ENCODE data around the gene PBX4.

PBX4 gene

DNA sequence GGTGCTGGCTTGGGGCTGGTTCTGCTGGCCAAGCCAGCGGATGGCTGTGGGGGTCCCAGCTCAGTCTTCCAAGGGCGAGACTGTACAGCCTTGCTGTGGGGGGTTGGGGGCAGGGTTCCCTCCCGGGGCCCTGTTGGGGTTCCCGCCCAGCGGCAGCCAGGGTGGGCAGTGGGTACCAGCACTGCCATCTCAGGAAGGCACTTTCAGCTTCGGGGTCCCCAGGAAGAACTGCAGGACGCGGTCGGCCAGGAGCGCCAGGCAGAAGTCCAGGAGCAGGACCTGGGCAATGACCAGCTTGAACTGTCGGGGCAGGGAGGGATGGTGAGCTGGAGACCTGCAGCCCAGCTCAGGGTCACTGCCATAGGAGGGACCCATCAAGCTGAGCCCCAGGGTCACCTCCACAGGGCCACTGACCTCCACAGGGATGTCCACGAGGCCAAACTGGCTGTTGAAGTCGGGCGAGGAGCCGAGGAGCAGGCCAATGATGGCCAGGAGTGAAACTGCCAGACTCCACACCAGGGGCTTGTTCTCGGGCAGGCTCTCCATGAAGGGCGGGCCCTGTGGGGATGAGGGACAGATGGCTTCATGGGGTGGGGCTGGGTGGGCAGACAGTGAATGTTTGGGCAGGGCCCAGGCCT, 26.9 kb upstream of the PBX4 start:
- no peaks in the 10 kb centered on the region for H3K4me1 ChIP-seq (ENCODE audit: low read depth, poor library complexity, severe bottlenecking)
- H2AFZ ChIP-seq (ENCODE audit: low read depth) = no peak overlapping the region
- no peak overlapping the region for H3K4me3 ChIP-seq (IDR thresholded peaks at IDR 0.05; ENCODE audit: insufficient read depth, low read depth, low read length)
- no peaks in the 10 kb centered on the region for H3K27me3 ChIP-seq (ENCODE audit: insufficient read depth, low read depth)
- H3K9ac ChIP-seq = no peak overlapping the region
- H3K79me2 ChIP-seq (ENCODE audit: insufficient read depth, low read depth) = no peaks in the 10 kb centered on the region
- no peak overlapping the region for H3K4me2 ChIP-seq
- H3K36me3 ChIP-seq (ENCODE audit: insufficient read depth) = no peaks in the 10 kb centered on the region
- no peaks in the 10 kb centered on the region for H4K20me1 ChIP-seq (ENCODE audit: insufficient read depth)
- no peak overlapping the region for H3K27ac ChIP-seq
- TF ChIP-seq, protein P1, sequence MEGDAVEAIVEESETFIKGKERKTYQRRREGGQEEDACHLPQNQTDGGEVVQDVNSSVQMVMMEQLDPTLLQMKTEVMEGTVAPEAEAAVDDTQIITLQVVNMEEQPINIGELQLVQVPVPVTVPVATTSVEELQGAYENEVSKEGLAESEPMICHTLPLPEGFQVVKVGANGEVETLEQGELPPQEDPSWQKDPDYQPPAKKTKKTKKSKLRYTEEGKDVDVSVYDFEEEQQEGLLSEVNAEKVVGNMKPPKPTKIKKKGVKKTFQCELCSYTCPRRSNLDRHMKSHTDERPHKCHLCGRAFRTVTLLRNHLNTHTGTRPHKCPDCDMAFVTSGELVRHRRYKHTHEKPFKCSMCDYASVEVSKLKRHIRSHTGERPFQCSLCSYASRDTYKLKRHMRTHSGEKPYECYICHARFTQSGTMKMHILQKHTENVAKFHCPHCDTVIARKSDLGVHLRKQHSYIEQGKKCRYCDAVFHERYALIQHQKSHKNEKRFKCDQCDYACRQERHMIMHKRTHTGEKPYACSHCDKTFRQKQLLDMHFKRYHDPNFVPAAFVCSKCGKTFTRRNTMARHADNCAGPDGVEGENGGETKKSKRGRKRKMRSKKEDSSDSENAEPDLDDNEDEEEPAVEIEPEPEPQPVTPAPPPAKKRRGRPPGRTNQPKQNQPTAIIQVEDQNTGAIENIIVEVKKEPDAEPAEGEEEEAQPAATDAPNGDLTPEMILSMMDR (conservative IDR thresholded peaks at IDR 0.05; ENCODE audit: low read depth, low read length) = no peak

DNA sequence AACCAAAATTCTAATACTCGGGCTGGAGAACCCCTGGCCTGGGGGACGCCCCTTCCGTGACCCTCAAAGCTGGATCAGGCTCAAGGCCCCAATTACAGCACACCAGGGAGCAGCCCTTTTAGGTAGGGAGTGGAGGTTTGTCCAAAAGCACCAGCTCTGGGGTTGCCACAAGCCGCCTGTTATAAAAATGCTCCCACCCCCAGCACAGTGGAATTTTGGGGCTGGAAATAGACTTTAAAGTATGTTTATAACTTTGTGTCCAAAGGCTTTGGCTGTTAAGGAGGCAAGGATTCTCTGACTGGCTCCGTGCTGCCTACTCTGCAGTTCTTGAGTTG, 25.5 kb upstream of the PBX4 start:
- TF ChIP-seq, protein P1 (conservative IDR thresholded peaks at IDR 0.05; ENCODE audit: low read depth, low read length) = peak; percentile 46; the same call in 1 of the 2 replicates
- H3K4me2 ChIP-seq = peak overlapping the region; percentile 68; the same call in 1 of the 2 replicates
- no peaks in the 10 kb centered on the region for H3K36me3 ChIP-seq (ENCODE audit: insufficient read depth)
- H2AFZ ChIP-seq (ENCODE audit: low read depth) = no peak overlapping the region
- no peak overlapping the region for H3K4me3 ChIP-seq (IDR thresholded peaks at IDR 0.05; ENCODE audit: insufficient read depth, low read depth, low read length)
- H3K79me2 ChIP-seq (ENCODE audit: insufficient read depth, low read depth) = no peaks in the 10 kb centered on the region
- H3K27me3 ChIP-seq (ENCODE audit: insufficient read depth, low read depth) = no peaks in the 10 kb centered on the region
- H3K27ac ChIP-seq = peak overlapping the region; percentile 56; the same call in 1 of the 2 replicates
- peak overlapping the region; percentile 33; the same call in 1 of the 2 replicates for H3K9ac ChIP-seq
- H3K4me1 ChIP-seq (ENCODE audit: low read depth, poor library complexity, severe bottlenecking) = no peaks in the 10 kb centered on the region
- H4K20me1 ChIP-seq (ENCODE audit: insufficient read depth) = no peaks in the 10 kb centered on the region

DNA sequence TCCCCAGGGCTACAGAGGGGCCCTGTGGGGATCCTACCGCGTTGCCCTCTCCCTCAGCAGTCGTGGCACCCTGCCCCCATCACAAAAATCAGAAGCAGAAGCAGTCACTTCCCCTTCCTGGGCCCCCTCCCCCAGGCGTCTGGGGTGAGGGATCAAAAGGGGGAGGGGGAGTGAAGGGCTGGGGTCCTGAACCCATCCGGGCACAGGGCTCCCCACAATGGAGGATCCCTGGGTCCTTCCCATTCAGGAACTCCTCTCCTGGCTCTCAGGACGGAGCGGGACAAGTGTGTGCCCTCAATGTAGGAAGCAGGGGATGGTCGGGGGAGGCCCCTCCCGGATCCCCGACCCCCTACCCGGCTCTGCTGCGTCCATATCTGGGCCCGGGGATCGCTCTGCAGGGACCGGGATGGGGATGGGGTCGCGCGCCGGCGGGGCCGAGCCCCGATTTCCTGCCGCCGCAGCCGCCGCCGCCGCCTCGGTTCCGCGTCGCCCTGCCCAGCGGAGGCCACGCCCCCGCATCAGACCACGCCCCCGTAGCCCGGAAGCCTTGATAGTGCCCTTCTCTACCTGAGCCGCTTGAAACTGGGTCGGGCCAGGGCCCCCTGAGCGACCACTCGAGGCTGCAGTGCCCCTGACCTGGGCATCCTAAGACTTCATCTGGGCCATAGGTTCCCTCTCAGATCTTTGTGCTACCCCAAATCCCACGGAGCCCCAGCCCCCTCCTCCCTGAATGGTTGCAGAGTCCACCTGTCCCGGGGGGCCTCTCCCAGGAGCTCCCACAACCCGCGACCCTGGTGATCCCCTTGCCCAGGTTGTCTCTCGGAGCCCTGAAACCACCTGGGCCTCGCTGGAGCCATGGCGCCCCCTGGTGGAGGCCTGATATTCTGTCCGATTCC, 24.9 kb upstream of the PBX4 start, which contains the start of gene GMIP:
GMIP (minus strand) TSS at position 500 of the 896 bp plus-strand sequence; CDS start at position 372, 128 bp downstream.
- H3K27me3 ChIP-seq (ENCODE audit: insufficient read depth, low read depth) = no peaks in the 10 kb centered on the region
- H2AFZ ChIP-seq (ENCODE audit: low read depth) = peak within 1 kb of the TSS; percentile 62; the same call in 1 of the 2 replicates
- peak within 1 kb of the TSS; percentile 56 for H3K27ac ChIP-seq
- H3K4me2 ChIP-seq = peak within 1 kb of the TSS; percentile 68; the same call in 1 of the 2 replicates
- no peak within 1 kb of the TSS for H3K4me3 ChIP-seq (IDR thresholded peaks at IDR 0.05; ENCODE audit: insufficient read depth, low read depth, low read length)
- TF ChIP-seq, protein P1 (conservative IDR thresholded peaks at IDR 0.05; ENCODE audit: low read depth, low read length) = peak; percentile 86
- no peaks in the 10 kb centered on the region for H3K4me1 ChIP-seq (ENCODE audit: low read depth, poor library complexity, severe bottlenecking)
- H3K36me3 ChIP-seq (ENCODE audit: insufficient read depth) = no peaks in the 10 kb centered on the region
- H4K20me1 ChIP-seq (ENCODE audit: insufficient read depth) = no peaks in the 10 kb centered on the region
- H3K9ac ChIP-seq = peak within 1 kb of the TSS; percentile 33; the same call in 1 of the 2 replicates
- no peaks in the 10 kb centered on the region for H3K79me2 ChIP-seq (ENCODE audit: insufficient read depth, low read depth)

DNA sequence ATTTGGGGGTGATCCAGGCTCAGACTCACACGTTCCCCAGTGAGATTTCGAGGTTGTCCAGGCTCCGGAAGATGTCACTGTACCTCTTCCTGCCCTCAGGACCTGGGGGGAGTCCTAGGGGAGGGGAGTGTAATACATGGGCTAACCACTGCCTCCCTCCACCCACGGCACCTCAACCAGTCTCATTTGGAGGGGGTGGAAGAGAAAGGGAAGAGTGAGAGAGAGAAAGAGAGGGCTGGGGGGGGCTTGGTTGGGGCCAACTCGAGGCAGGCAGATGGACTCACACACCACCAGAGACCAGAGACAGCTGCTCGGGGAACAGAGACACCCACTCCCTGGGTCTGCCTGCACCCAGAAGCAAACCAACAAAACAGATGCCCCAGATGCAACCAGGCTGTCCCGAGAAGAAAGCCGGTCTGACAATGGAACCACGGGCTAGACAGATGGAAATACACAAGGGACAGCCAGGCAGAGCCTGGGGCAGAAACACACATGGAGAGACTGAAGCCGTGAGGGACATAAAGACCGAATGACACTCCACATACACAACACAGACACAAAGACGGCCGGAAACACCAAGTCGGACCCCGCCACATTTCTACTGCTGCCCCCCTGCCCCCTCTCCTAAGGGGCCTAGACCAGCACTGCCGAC, 24.1 kb upstream of the PBX4 start:
- H3K4me2 ChIP-seq = peak overlapping the region; percentile 60; the same call in 1 of the 2 replicates
- no peaks in the 10 kb centered on the region for H3K4me1 ChIP-seq (ENCODE audit: low read depth, poor library complexity, severe bottlenecking)
- TF ChIP-seq, protein P1 (conservative IDR thresholded peaks at IDR 0.05; ENCODE audit: low read depth, low read length) = no peak
- H3K36me3 ChIP-seq (ENCODE audit: insufficient read depth) = no peaks in the 10 kb centered on the region
- H3K27ac ChIP-seq = no peak overlapping the region
- no peaks in the 10 kb centered on the region for H4K20me1 ChIP-seq (ENCODE audit: insufficient read depth)
- peak overlapping the region; percentile 62; the same call in 1 of the 2 replicates for H2AFZ ChIP-seq (ENCODE audit: low read depth)
- peak overlapping the region; percentile 33; the same call in 1 of the 2 replicates for H3K9ac ChIP-seq
- no peaks in the 10 kb centered on the region for H3K79me2 ChIP-seq (ENCODE audit: insufficient read depth, low read depth)
- H3K27me3 ChIP-seq (ENCODE audit: insufficient read depth, low read depth) = no peaks in the 10 kb centered on the region
- H3K4me3 ChIP-seq (IDR thresholded peaks at IDR 0.05; ENCODE audit: insufficient read depth, low read depth, low read length) = no peak overlapping the region

Measured in KMS-11 (cell line).